HG02763 (cell line): ENCODE data around the gene PHF14.
A peak's percentile ranks its signal among the peaks of the same experiment; 100 is the strongest.

ENCODE experiments used
- ATAC-seq: cut with Tn5 transposase; IDR thresholded peaks from one replicate; pipeline ENCODE4 v1.9.1; 2021; ENCODE audit warnings: mild to moderate bottlenecking, moderate library complexity; ENCODE audit not compliant: unreplicated experiment

Gene PHF14

DNA sequence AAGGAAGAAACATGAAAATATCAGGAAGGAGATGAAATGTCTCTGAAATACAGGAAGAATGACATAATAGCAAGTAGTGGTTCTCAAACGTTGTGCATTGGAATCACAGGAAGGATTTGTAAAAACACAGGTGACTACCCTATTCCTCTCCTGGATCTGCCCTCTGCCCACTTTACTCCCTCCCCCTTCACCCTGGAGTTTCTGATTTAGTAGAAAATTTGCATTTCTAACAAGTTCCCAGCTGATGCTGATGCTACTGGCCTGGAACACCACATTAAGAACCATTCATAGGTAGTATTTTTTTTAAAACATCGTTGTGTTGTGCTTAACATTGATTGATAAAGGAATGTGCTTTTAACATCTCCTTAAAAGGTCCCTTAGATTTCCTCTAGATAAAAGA is 130.9 kb downstream of the PHF14 start:
- no peak for ATAC-seq

DNA sequence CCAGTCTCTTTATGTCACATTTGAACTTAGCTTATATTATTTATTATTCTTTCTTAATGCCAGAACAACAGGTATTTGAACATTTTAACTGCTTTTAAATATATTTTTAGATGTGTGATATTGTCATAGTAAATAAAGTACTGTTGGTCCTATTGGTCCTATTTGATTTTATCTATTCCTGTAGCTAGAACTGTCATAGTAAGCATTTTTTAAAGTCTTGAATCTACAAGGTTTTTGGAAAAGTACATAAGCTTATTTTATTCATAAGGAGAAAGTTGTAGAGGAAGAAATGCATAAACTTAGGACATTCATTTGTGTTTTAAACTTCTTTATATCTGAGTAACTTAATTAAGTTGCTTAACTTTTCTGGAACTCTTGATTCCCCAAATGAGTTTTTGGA is 136.0 kb downstream of the PHF14 start:
- ATAC-seq = no peak

GRCh38 chr7:11120068-11120664 is 146.5 kb downstream of the PHF14 start:
- peak; percentile 69 for ATAC-seq

DNA sequence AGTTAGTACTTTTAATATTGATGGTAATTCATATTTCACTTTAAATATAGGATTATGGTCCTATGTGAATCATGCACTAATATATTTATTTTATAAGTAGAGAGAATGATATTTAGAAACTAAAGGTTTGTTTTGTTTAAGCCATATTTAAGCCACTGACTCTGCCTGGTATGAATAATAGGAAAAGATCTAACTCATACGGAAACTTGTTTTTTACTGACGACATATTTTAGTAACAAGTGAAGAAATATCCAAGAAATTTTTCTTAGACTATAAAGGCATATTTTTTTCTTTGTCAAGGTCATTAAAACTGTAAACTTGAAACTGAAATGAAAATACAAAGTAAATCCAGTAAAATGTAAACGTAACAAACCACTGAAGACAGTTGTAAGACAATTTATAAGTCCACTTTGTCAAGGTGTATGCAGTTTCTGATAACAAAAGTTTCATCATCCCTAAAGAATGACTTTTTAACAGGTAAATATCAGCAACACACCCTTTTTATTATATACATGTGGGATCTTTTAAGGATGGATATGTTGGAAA is 147.1 kb downstream of the PHF14 start:
- peak; percentile 27 for ATAC-seq

GRCh38 chr7:11124856-11125559 is 151.3 kb downstream of the PHF14 start:
- no peak for ATAC-seq

- no peak for ATAC-seq
Observed at GRCh38 chr7:11127114-11127785, 153.6 kb downstream of the PHF14 start.

DNA sequence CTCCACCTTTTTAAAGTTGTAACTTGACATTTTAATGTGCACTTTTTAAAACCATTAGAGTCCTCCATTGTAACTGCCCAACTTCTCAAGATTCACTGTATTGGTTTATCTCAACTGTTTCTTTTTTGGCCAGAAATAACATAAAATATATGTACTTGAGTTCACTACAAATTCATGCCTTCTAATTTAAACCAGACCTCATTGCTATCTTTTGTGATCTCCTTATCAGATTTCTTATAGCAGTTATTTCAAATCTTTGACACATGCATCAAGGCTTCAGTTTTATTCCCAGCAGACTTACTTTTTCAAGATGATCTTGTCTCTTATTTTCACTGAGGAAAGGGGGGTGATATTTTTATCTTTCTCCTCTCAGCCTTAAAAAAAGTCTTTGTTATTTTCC is 154.3 kb downstream of the PHF14 start:
- ATAC-seq = no peak

- no peak for ATAC-seq
Observed at GRCh38 chr7:11128498-11128897, 154.8 kb downstream of the PHF14 start.

DNA sequence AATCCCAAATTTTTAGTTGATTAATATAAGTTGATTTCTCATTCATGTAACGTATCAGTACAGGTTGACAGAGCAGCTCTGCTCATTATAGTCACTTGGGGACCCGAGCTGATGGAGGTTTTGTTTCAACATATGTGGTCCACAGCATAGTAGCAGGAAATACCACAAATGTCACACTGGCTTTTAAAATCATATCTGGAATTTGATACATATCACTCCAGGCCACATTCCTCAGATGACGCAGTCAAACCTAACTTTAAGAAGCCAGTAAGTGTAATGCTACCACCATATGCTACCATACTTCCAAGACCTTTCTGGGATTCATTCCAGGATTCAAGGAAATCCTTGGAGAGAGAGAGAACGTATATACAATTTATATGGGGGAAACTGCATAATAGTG is 156.3 kb downstream of the PHF14 start:
- ATAC-seq = no peak

DNA sequence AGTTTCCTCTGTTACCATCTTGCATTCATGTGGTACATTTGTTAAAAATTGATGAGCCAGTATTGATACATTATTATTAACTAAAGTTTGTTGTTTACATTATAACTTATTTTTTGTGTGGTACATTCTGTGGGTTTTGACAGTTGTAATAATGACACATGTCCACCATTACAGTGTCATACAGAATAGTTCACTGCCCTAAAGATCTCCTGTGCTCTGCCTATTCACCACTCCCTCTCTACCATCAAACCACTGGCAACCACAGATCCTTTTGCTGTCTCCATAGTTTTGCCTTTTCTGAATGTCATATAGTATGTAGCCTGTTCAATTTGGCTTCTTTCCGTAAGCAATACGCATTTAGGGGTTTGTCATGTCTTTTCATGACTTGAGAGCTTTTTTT is 156.9 kb downstream of the PHF14 start:
- no peak for ATAC-seq

DNA sequence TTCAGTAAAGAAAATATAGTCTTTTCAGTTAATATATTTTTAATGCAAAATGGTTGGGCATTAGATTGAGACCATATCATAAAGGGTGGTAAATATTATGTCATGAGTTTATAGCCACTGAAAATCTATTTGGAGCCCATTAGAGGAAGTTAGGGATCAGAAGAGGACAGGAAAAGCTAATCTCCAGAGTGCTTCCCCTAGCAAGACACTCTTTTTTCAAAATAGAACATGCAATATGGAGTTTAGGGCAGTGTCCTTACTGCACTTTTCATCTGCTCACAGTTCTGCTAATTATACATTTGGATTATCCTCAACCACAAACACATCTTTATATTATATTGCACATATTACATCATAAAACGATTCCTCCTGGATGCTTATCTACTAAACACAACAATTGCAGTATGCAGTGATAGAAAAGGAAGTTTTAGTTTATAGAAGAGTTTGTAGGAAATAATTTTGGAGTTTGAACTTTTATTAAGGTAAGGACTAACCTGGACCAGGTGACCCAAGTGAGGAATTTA is 159.8 kb downstream of the PHF14 start:
- ATAC-seq = no peak

DNA sequence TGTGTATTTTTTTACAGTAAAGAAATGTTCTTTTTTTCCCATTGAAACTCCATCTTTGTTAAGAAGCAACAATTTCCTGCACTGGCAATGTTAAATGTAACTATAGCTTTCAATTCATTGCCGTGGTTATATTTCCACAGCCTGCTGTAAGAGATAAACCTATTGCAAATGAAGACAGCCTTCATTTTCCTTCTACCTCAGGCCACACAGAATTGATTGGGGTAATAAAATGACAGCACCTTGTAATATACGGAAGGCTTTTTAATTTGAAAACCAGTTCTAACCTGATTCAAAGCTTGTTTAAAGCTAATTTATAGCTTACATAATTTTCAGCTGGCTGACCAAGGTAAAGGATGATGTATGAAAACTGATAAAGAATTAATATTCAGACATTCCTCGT is 161.9 kb downstream of the PHF14 start:
- ATAC-seq = no peak

- no peak for ATAC-seq
Observed at GRCh38 chr7:11141541-11141940, 167.9 kb downstream of the PHF14 start.

- no peak for ATAC-seq
Observed at GRCh38 chr7:11153694-11154093, 180.0 kb downstream of the PHF14 start.

DNA sequence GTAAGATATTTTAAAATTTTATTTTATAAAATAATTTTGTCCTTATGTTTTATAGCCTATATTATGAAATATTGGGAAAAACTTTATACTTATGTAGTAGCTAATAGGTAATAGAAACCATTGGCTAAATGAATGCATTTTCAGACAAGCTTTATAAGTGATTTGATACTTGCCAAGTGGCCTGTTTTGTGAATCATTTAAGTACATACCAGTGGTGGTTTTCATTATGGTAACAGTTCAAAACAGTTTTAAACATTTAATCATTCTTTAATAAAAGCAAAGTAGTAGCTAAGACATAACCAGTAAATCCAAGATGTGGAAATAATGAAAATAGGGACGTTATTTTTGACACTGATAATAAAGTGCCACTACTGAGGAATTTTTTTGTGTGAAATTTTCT is 182.2 kb downstream of the PHF14 start:
- ATAC-seq = no peak

GRCh38 chr7:11161499-11161898 is 187.8 kb downstream of the PHF14 start:
- ATAC-seq = no peak

DNA sequence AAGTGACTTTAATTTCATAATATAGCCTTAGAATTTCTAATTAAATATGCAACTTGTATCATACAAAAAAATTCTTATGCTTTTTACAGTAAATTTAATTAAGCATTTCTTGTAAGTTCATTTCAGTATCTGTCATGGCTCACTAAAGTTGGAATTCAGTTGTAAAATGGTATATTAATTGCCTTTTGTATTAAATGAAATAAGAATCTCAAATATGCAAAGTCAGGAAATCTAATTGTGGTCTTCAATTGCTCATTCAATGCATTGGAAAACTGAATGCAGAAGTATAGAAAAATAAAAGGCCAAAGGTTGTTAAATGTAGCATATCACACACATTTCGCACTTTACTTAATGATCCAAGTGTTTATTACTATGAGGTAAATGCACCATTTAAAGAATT is 189.5 kb downstream of the PHF14 start:
- ATAC-seq = no peak

DNA sequence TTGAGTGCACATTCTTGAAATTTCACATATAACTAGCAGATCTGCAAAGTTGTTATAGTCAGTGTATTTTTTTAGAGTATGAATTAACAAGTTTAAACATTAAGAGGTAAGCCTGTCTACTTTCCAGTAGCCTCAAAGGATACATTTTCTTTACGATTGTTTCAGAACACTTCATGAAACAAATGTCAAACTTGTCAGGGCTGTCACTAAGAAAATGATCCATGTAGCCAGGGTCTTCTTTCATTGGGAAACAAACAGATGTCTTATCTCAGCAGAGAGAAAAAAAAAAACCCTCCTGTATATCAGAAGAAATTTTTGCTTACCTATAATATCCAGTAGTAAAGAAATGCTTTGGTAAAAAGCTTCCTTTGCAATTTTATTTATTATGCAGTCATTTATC is 192.4 kb downstream of the PHF14 start:
- ATAC-seq = no peak

DNA sequence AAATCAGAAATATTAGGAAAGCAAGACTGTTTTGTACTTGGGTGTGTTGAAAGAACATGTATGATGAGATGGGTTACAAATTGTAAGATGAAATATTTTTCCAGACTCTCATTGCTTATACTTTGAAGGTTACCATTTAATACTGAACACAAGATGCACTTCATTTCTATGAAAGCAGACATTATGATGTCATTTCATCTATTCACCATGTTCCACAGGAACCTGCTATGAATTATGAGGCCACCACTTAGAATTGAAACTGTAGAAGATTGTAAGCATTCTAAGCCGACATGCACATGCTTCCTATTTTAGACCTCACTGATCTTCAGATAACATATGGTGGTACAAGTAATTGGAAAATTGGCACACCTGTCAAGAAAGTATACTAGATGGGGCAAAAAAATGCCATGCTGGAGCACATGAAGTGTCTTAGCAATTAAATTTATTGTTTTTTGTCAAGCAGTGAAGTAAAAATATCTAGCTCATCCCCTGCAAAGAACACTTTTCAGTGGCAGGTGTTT is 195.0 kb downstream of the PHF14 start:
- no peak for ATAC-seq

- no peak for ATAC-seq
Observed at GRCh38 chr7:11170175-11170574, 196.5 kb downstream of the PHF14 start.

DNA sequence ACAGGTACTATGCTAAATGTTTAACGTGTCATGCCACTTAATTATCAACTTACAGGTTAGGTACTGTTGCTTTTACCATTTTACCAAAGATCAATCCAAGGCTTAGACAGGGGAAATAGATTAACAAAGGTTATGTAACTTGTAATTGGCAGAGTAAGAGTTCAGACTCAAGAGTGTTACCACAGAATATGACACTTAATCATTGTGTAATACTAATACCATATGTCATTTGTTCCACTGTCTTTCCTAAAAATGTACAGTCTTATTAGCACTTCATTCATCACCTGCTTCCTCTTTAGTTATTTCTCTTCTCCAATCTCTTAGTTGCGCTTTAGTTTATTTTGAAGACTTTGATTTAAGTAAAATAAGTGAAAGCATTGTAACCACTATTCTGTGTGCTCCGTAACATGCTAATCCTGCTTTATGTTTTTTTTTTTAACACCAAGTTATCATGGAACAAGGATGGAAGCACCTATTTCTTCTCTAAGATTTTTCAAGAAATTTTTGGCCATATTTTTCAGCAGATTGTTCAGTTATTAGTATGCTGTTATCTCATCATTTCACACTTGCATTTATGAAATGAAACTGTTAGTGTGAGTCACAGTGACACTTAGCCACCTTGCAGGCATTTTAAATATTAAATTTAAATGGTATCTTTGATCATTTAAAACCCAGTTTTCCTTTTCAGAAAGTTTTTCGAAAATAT is 197.3 kb downstream of the PHF14 start:
- ATAC-seq = no peak
